Activated CD8-positive, alpha-beta memory T cell treated with anti-CD3 and anti-CD28 coated beads for 4 hours (primary cell): ENCODE results near the gene POP4.
"Not testable (repeated sequence)": the region's sequence is repeated elsewhere in the genome, so short reads cannot be mapped to it uniquely, and the experiment has no call there.

Source experiments
- DNase-seq, 2 donors: peaks; one replicate each; pipeline ENCODE4 v3.0.0-alpha.2; 2020; ENCODE audit warnings: low read depth in 2 of 2

Gene POP4

GRCh38 chr19:29610574-29611271 lies 4.6 kb downstream of the POP4 start:
- DNase-seq, result peak; percentile 73

GRCh38 chr19:29612121-29612520 lies 6.0 kb downstream of the POP4 start:
- no peak for DNase-seq

- no peak for DNase-seq
These were observed 6.9 kb downstream of the POP4 start for GRCh38 chr19:29612801-29613595.

GRCh38 chr19:29614046-29614445 lies 8.0 kb downstream of the POP4 start:
- DNase-seq, result no peak

- no peak for DNase-seq
These were observed 8.7 kb downstream of the POP4 start for GRCh38 chr19:29614780-29615179.

- no peak for DNase-seq
These were observed 9.9 kb downstream of the POP4 start for GRCh38 chr19:29615891-29616425.

- no peak for DNase-seq
These were observed 10.5 kb downstream of the POP4 start for GRCh38 chr19:29616541-29616940.

GRCh38 chr19:29617366-29618266 lies 11.5 kb downstream of the POP4 start:
- DNase-seq, result no peak

- DNase-seq, result no peak
These were observed 12.4 kb downstream of the POP4 start for GRCh38 chr19:29618434-29618833.

- DNase-seq, result no peak
These were observed 12.8 kb downstream of the POP4 start for GRCh38 chr19:29618871-29619270.

GRCh38 chr19:29620931-29621351 lies 14.9 kb downstream of the POP4 start:
- peak in 1 of 2 donors; percentile 24 for DNase-seq

GRCh38 chr19:29622166-29623070 lies 16.3 kb downstream of the POP4 start:
- no peak for DNase-seq

- no peak for DNase-seq
These were observed 17.8 kb downstream of the POP4 start for GRCh38 chr19:29623726-29624488.

GRCh38 chr19:29624489-29625185 lies 18.6 kb downstream of the POP4 start:
- no peak for DNase-seq

- no peak for DNase-seq
These were observed 19.1 kb downstream of the POP4 start for GRCh38 chr19:29625186-29625651.

GRCh38 chr19:29626386-29626785 lies 20.3 kb downstream of the POP4 start:
- no peak for DNase-seq

- not testable (repeated sequence) for DNase-seq
These were observed 20.7 kb downstream of the POP4 start for GRCh38 chr19:29626832-29627231.

GRCh38 chr19:29628661-29629385 lies 22.7 kb downstream of the POP4 start:
- no peak for DNase-seq
